Naive thymus-derived CD4-positive, alpha-beta T cell (primary cell): Measurements from ENCODE around the gene TMEM108. TPM values are rescaled to one million over a fixed set of nuclear protein-coding genes. Genes with fewer than 3 reads are reported as not detected.

Source experiments
- ATAC-seq: fragments of 150-1000 bp; cut with Tn5 transposase; 2 replicates; pipeline ENCODE4 v1.10.0; 2021; ENCODE audit warnings: mild to moderate bottlenecking, moderate library complexity
- CTCF ChIA-PET: fragments of 350-600 bp; sonication (Branson Sonifier 250); formaldehyde crosslinking; loops from one replicate; lab custom pipeline; 2021; ENCODE audit warnings: antibody characterized with exemption; lab: Charles Lee
- POLR2A ChIA-PET: fragments of 350-600 bp; sonication (Branson Sonifier 250); formaldehyde crosslinking; loops from one replicate; lab custom pipeline; 2021; ENCODE audit warnings: antibody characterized with exemption, inconsistent platforms; lab: Charles Lee
- DNase-seq, 9 donors: peaks; one replicate each; pipeline versions ENCODE4 v3.0.0 to v3.0.0-alpha.2; 2020 to 2022; ENCODE audit warnings: mixed read lengths in 1 of 9
- H3K27ac ChIP-seq: one replicate; pipeline ENCODE4 v1.7.0; 2013; ENCODE audit warnings: mild to moderate bottlenecking, low read depth, low read length, moderate library complexity
- H3K27me3 ChIP-seq, 2 donors: one replicate each; pipeline ENCODE4 v1.7.0; 2013; ENCODE audit warnings: low read length in 2 of 2, mild to moderate bottlenecking in 2 of 2, moderate library complexity in 2 of 2; ENCODE audit not compliant: control insufficient read depth in 2 of 2, insufficient read depth in 2 of 2
- H3K36me3 ChIP-seq, 3 experiments: 1 replicate in 2 of 3; 2 replicates in 1 of 3; pipeline ENCODE4 v1.7.0; 2013; ENCODE audit warnings: low read length in 3 of 3, mild to moderate bottlenecking in 3 of 3, moderate library complexity in 1 of 3; ENCODE audit not compliant: insufficient read depth in 3 of 3, control insufficient read depth in 2 of 3
- H3K4me1 ChIP-seq, 2 donors: one replicate each; pipeline ENCODE4 v1.7.0; 2013; ENCODE audit warnings: low read length in 2 of 2, mild to moderate bottlenecking in 2 of 2, moderate library complexity in 1 of 2; ENCODE audit not compliant: control insufficient read depth in 2 of 2, insufficient read depth in 2 of 2
- H3K4me3 ChIP-seq: 2 replicates; pipeline ENCODE4 v1.7.0; 2013; ENCODE audit warnings: mild to moderate bottlenecking, low read length
- H3K9me3 ChIP-seq, 3 experiments: 1 replicate in 2 of 3; 2 replicates in 1 of 3; pipeline ENCODE4 v1.7.0; 2013; ENCODE audit warnings: low read length in 3 of 3; ENCODE audit not compliant: control insufficient read depth in 2 of 3
- H3K27ac Mint-ChIP-seq, 9 donors: one replicate each; pipeline ENCODE4 v1.8.0; 2020 to 2022; ENCODE audit warnings: mixed read lengths in 9 of 9, mild to moderate bottlenecking in 8 of 9, moderate library complexity in 5 of 9, inconsistent platforms in 2 of 9
- H3K27me3 Mint-ChIP-seq, 5 donors: one replicate each; pipeline ENCODE4 v1.8.0; 2021 to 2022; ENCODE audit warnings: mixed read lengths in 5 of 5, mild to moderate bottlenecking in 1 of 5
- H3K36me3 Mint-ChIP-seq, 5 donors: one replicate each; pipeline ENCODE4 v1.8.0; 2020 to 2022; ENCODE audit warnings: mixed read lengths in 5 of 5, mild to moderate bottlenecking in 3 of 5, inconsistent platforms in 1 of 5
- H3K4me1 Mint-ChIP-seq, 7 donors: one replicate each; pipeline ENCODE4 v1.8.0; 2020 to 2022; ENCODE audit warnings: mixed read lengths in 7 of 7, mild to moderate bottlenecking in 3 of 7, inconsistent platforms in 1 of 7
- H3K4me3 Mint-ChIP-seq, 10 donors: one replicate each; pipeline ENCODE4 v1.8.0; 2020 to 2022; ENCODE audit warnings: mild to moderate bottlenecking in 10 of 10, mixed read lengths in 10 of 10, moderate library complexity in 6 of 10, inconsistent platforms in 2 of 10
- H3K9me3 Mint-ChIP-seq, 11 donors: one replicate each; pipeline ENCODE4 v1.8.0; 2020 to 2022; ENCODE audit warnings: mixed read lengths in 11 of 11, mild to moderate bottlenecking in 4 of 11, inconsistent platforms in 1 of 11, moderate library complexity in 1 of 11
- intact Hi-C, 2 donors: fragments of 100-400 bp; cut with micrococcal nuclease; formaldehyde crosslinking; loops; one replicate each; pipeline ENCODE4 v1.15.1; 2023
- polyA plus RNA-seq, 2 donors: library from polyadenylated mRNA; unstranded; fragments of 300-500 nt; fragmentation: Illumina TruSeq; gene quantifications; one replicate each; pipeline ENCODE4 v1.2.3, GENCODE V29; 2021
- total RNA-seq, 6 experiments: library from RNA in 5 of 6; stranded (reverse) in 5 of 6; gene quantifications; 1 replicate in 5 of 6; 2 replicates in 1 of 6; pipeline ENCODE4 v1.2.3 and lab custom pipeline; 2021 to 2026

Gene TMEM108
- total and polyA plus RNA-seq, 7 experiments from 2014 or later: not detected

DNA sequence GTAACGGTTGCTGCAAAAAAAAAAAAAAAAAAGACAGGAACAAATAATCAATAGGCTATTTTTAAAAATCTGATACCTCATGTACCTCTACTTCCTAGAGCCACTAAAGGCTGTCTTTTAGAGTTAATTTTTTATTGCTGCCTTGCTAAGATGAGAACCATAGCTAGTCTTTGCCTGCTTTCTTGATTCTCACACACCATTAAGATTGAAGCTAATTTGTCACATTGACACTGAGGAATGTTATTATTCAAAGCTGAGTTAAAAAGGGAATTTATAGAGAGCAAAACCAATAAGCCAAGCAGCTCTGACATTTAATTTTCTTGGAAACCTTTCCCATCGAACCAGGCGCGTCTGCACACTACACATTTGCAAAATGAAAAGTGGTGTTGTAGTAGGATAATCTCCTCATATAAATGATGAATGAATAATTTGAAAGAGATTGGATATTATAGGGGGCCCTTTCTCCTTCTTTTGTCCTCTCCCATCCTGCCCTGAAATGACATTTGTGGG is 149.7 kb downstream of the TMEM108 start:
- POLR2A ChIA-PET: no interaction called here
- Histone ChIP-seq H3K27me3 (no peaks in the 10 kb centered on the region), H3K27ac (no peak overlapping the region), H3K4me1 (no peaks in the 10 kb centered on the region), H3K9me3 (no peaks in the 10 kb centered on the region), H3K4me3 (no peak overlapping the region), H3K36me3 (no peaks in the 10 kb centered on the region)
- Mint-ChIP-seq H3K36me3 (no peaks in the 10 kb centered on the region), H3K4me1 (no peaks in the 10 kb centered on the region), H3K4me3 (no peak overlapping the region), H3K27ac (no peak overlapping the region), H3K27me3 (peaks cover 0 to 20% (median under 1%) of the 10 kb centered on the region in 5 donors), H3K9me3 (peaks cover 0 to 2% (median 0%) of the 10 kb centered on the region in 11 donors)
- ATAC-seq: no peak
- intact Hi-C loops: no loop called here
- CTCF ChIA-PET: no interaction called here
- DNase-seq: no peak

DNA sequence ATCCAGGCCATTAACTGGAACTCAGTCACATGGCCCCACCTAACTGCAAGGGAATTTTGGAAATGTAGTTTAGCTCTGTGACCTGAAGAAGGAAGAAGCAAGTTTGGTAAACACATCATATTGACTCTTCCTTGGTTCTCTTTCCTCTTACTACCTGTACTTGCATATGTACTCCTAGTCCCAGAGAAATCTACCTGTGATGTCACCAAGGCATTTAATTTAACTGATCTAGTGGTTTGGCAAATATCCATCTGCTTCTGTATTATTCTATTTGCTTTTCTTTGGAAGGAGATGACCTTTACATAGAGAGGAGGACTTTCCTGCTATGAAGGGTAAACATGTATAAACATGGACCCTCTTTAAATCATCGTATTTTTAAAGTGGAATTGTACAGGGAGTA is 150.8 kb downstream of the TMEM108 start:
- Mint-ChIP-seq H3K36me3 (no peaks in the 10 kb centered on the region), H3K9me3 (peaks cover 0 to 2% (median 0%) of the 10 kb centered on the region in 11 donors), H3K27me3 (peaks cover 0 to 12% (median 2%) of the 10 kb centered on the region in 5 donors), H3K4me3 (no peak overlapping the region), H3K27ac (no peak overlapping the region), H3K4me1 (no peaks in the 10 kb centered on the region)
- intact Hi-C loops: no loop called here
- H3K9me3 ChIP-seq: no peaks in the 10 kb centered on the region
- H3K4me1 ChIP-seq: no peaks in the 10 kb centered on the region
- CTCF ChIA-PET: no interaction called here
- POLR2A ChIA-PET: no interaction called here
- no peak overlapping the region for H3K4me3 ChIP-seq
- H3K36me3 ChIP-seq: no peaks in the 10 kb centered on the region
- H3K27ac ChIP-seq: no peak overlapping the region
- no peaks in the 10 kb centered on the region for H3K27me3 ChIP-seq
- no peak for DNase-seq
- no peak for ATAC-seq

DNA sequence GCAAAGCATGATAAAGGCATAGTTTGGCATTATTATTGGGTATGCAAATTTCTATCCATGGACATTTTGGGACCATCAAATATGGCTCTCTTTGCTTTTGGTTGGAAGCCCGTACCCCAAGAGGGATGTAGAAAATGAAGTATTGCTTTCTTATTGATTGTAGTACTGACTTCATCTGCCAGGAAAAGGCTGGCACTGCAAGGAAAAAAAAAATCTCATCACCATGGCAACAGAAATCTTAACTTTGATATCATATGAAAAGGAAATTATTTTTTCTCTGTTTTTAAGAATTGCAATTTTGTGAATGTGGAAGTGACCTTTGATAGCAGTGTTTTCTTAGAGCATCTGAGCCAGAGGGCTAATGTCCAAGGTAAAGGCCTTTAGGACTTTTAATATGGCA is 151.7 kb downstream of the TMEM108 start:
- Mint-ChIP-seq H3K9me3 (peaks cover 0 to 2% (median 0%) of the 10 kb centered on the region in 11 donors), H3K27me3 (peaks cover 0 to 12% (median 2%) of the 10 kb centered on the region in 5 donors), H3K27ac (no peak overlapping the region), H3K36me3 (no peaks in the 10 kb centered on the region), H3K4me3 (no peak overlapping the region), H3K4me1 (no peaks in the 10 kb centered on the region)
- ATAC-seq (no peak), DNase-seq (no peak)
- intact Hi-C loops: no loop called here
- Histone ChIP-seq H3K4me3 (no peak overlapping the region), H3K4me1 (no peaks in the 10 kb centered on the region), H3K27ac (no peak overlapping the region), H3K36me3 (no peaks in the 10 kb centered on the region), H3K9me3 (no peaks in the 10 kb centered on the region), H3K27me3 (no peaks in the 10 kb centered on the region)
- POLR2A ChIA-PET: no interaction called here
- CTCF ChIA-PET: interaction anchor here (0.5 kb wide), 1 partner anchor 445 kb away, joined by 3 read pairs; no protein-coding TSS in a partner anchor

DNA sequence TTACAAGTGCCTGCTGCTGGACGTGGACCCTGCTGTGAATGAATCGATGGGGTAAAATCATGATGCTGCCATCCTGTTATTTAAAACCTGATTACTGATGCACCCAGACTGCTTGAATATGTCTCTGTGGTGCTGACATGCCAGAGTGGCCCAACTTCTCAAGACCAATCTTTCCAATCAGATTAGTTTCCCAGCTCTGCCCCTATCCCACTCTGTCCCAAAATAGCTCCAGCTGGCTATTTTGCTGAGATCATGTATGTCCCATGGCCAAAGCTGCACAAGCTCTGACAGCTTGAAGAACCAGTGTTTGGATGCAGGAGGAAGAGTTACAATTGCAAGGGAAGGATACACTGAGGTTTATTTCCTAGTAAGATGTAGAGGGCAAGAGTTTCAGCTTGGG is 153.6 kb downstream of the TMEM108 start:
- Histone ChIP-seq H3K4me1 (no peaks in the 10 kb centered on the region), H3K27me3 (no peaks in the 10 kb centered on the region), H3K36me3 (no peaks in the 10 kb centered on the region), H3K27ac (no peak overlapping the region), H3K4me3 (no peak overlapping the region), H3K9me3 (no peaks in the 10 kb centered on the region)
- ChIA-PET CTCF (no interaction called here), POLR2A (no interaction called here)
- Mint-ChIP-seq H3K9me3 (peaks cover 0 to 3% (median 0%) of the 10 kb centered on the region in 11 donors), H3K27me3 (peaks cover 0 to 17% (median 4%) of the 10 kb centered on the region in 5 donors), H3K4me3 (no peak overlapping the region), H3K27ac (no peak overlapping the region), H3K4me1 (no peaks in the 10 kb centered on the region), H3K36me3 (no peaks in the 10 kb centered on the region)
- ATAC-seq: no peak
- intact Hi-C loops: no loop called here
- no peak for DNase-seq

GRCh38 chr3:133192363-133192945 is 154.3 kb downstream of the TMEM108 start:
- Histone ChIP-seq H3K27me3 (no peaks in the 10 kb centered on the region), H3K9me3 (no peaks in the 10 kb centered on the region), H3K4me3 (no peak overlapping the region), H3K27ac (no peak overlapping the region), H3K36me3 (no peaks in the 10 kb centered on the region), H3K4me1 (no peaks in the 10 kb centered on the region)
- ATAC-seq (no peak), DNase-seq (no peak)
- intact Hi-C loops: no loop called here
- Mint-ChIP-seq H3K27me3 (peaks cover 0 to 17% (median 7%) of the 10 kb centered on the region in 5 donors), H3K4me1 (no peaks in the 10 kb centered on the region), H3K36me3 (no peaks in the 10 kb centered on the region), H3K4me3 (no peak overlapping the region), H3K27ac (no peak overlapping the region), H3K9me3 (peaks cover 0 to 3% (median 0%) of the 10 kb centered on the region in 11 donors)
- ChIA-PET CTCF (no interaction called here), POLR2A (no interaction called here)

GRCh38 chr3:133192967-133193366 is 154.8 kb downstream of the TMEM108 start:
- H3K27ac ChIP-seq: no peak overlapping the region
- Mint-ChIP-seq H3K27ac (no peak overlapping the region), H3K4me3 (no peak overlapping the region), H3K27me3 (peaks cover 0 to 16% (median 7%) of the 10 kb centered on the region in 5 donors), H3K9me3 (peaks cover 0 to 3% (median 0%) of the 10 kb centered on the region in 11 donors), H3K36me3 (no peaks in the 10 kb centered on the region), H3K4me1 (no peaks in the 10 kb centered on the region)
- H3K4me1 ChIP-seq: no peaks in the 10 kb centered on the region
- DNase-seq: no peak
- no peaks in the 10 kb centered on the region for H3K27me3 ChIP-seq
- intact Hi-C loops: no loop called here
- CTCF ChIA-PET: no interaction called here
- no peaks in the 10 kb centered on the region for H3K9me3 ChIP-seq
- H3K4me3 ChIP-seq: no peak overlapping the region
- H3K36me3 ChIP-seq: no peaks in the 10 kb centered on the region
- POLR2A ChIA-PET: no interaction called here
- ATAC-seq: no peak

- Mint-ChIP-seq H3K4me1 (no peaks in the 10 kb centered on the region), H3K9me3 (peaks cover 0 to 6% (median 2%) of the 10 kb centered on the region in 11 donors), H3K27me3 (peaks cover 0 to 13% (median 8%) of the 10 kb centered on the region in 5 donors), H3K27ac (no peak overlapping the region), H3K36me3 (no peaks in the 10 kb centered on the region), H3K4me3 (no peak overlapping the region)
- ChIA-PET POLR2A (no interaction called here), CTCF (no interaction called here)
- Histone ChIP-seq H3K27me3 (no peaks in the 10 kb centered on the region), H3K4me1 (no peaks in the 10 kb centered on the region), H3K4me3 (no peak overlapping the region), H3K9me3 (no peaks in the 10 kb centered on the region), H3K36me3 (no peaks in the 10 kb centered on the region), H3K27ac (no peak overlapping the region)
- ATAC-seq (no peak), DNase-seq (no peak)
- intact Hi-C loops: no loop called here
Measured at GRCh38 chr3:133196527-133196926, 158.3 kb downstream of the TMEM108 start.
